Renal cortex interstitium (tissue), 11 donors: ENCODE results near the gene ING4. TPM values are rescaled to one million over a fixed set of nuclear protein-coding genes. Genes with fewer than 3 reads are reported as not detected.

ENCODE experiments used
- DNase-seq, 11 donors: peaks; one replicate each; pipeline ENCODE4 v3.0.0-alpha.2; 2013; ENCODE audit warnings: low read depth in 9 of 11, low spot score in 4 of 11; ENCODE audit errors: extremely low read depth in 1 of 11
- polyA plus RNA-seq, 3 donors: library from polyadenylated mRNA; unstranded; fragments of 120-200 nt; gene quantifications; one replicate each; pipeline ENCODE4 v1.2.1, GENCODE V29; 2013; ENCODE audit not compliant: insufficient read length in 3 of 3

The ING4 gene
- polyA plus RNA-seq, 3 donors, result 111 to 118 (median 112) TPM

DNA sequence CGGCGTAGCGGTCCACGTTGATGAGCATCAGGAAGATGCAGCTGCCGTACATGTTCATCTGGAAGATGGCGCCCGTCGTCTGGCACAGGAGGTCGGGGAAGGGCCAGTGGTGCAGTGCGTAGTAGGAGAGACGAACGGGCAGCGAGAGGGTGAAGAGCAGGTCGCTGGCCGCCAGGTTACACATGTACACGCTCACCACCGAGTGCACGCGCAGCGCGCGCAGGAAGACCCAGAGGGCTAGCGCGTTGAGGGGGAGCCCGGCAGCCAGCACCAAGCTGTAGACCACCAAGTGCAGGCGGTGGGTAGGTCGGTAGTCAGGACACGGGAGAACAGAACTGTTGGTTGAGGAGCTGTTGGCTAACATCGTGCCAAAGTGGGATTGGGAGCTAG is 42.0 kb downstream of the ING4 start:
- no peak for DNase-seq

DNA sequence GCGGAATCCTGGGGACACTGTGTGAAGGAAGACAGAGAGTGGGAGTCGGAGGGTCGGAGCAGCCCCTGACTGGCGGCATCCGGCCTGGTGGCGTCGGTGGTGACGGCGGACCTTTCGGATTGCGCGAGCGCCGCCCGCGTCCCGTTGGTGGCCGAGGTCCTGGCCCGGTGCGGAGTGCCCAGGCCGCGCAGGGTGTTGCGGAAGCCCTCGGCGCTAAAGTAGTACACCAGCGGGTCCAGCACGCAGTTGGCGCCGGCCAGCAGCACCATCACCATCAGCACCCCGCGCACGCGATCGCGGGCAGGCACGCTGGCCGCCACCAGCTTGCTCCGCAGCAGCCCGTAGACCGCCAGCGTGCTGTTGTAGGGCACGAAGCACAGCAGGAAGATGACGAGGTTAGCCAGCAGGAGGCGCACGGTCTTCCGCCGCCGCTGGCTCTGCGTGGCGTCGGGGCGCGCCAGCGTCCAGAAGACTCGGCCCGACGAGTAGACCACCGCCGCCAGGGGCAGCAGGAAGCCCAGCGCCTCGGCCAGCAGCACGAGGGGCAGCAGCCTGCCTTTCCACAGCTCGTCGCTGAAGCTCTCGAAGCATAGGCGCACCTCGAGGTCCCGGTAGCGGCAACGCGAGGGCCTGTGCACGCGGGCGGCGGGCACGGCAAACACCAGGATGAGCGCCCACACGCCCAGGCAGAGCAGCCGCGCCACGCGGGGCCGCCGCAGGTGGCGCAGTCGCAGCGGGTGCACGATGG is 42.6 kb downstream of the ING4 start:
- DNase-seq, result peak in 8 of 11 donors; percentile 61 to 77 (median 72)

DNA sequence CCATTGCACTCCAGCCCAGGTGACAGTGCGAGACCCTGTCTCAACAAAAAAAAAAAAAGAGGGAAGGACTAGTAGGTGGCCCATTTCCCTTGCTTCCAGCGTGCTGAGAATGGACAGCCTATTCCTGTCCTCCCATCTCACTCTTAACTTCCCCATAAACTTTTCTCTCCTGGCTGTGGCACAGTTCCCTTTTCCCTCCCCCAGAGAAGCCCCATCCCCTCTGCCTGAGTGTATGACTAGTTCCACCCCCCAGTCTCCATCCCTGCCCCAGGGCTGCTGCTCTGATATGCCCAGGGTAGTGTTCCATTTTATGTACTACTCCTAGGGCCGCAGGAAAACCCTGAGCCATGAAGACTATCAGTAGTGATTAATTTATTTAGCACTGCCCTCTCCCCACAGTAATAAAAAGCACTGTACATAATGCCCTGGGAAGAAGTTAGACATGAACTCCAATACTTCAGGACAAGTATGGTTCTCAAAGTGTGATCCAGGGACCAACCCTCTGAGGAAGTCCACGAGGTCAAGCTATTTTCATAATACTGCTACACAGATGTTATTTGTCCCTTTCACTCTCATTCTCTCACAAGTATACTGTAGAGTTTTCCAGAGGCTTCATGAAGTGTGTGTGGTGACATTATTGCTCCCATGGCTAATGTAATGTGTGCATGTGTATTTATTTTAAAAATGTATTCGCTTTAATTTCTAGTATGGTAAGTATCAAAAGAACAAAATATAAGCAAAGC is 44.3 kb downstream of the ING4 start:
- no peak for DNase-seq

DNA sequence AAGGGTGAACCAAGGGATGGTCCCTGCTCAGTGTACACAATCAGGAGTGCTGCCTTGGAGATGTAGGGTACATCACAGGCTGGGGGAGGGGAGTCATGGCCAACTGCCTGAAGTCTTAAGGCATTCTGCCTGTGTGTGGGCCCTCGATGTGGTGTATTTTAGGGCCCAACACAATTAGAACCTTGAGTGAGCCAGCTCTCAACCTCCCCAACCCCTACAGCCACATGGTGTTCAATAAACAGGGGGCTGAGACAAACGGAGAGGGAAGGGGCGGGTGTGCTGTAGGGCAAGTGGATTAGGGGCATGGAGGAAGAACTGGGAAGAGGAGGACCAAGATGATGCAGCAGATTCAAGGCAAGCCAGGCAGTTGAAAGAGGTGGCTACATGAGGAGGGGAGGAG is 47.1 kb downstream of the ING4 start:
- DNase-seq, result no peak

DNA sequence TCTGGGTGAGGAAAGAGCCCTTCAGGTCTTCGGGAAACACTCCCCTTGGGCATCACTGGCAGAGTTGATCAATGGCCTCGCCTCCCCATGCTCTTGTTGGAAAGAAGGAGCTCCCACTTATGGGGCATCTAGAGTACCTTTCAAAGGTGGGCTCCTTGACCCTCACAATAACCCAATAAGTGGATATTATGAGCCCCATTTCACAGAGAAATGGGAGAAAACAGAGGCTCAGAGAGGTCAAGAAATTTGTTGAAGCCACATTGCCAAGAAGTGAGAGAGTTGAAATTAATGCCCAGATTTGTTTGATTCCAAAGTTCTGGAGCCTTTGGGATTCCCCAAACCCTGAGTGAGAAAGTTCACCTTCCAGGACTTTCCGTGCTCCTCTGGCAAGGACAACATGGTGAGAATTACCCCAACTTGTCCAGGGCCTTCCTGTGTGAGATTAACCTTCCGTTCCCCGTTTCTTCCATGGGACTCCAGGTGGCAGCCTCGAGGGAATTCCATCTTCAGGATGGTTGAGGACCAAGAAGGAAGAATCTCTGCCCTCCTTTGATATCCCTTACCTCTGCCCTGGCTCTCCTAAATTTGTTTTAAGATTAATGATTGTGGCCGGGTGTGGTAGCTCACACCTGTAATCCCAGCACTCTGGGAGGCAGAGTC is 48.3 kb downstream of the ING4 start:
- no peak for DNase-seq

DNA sequence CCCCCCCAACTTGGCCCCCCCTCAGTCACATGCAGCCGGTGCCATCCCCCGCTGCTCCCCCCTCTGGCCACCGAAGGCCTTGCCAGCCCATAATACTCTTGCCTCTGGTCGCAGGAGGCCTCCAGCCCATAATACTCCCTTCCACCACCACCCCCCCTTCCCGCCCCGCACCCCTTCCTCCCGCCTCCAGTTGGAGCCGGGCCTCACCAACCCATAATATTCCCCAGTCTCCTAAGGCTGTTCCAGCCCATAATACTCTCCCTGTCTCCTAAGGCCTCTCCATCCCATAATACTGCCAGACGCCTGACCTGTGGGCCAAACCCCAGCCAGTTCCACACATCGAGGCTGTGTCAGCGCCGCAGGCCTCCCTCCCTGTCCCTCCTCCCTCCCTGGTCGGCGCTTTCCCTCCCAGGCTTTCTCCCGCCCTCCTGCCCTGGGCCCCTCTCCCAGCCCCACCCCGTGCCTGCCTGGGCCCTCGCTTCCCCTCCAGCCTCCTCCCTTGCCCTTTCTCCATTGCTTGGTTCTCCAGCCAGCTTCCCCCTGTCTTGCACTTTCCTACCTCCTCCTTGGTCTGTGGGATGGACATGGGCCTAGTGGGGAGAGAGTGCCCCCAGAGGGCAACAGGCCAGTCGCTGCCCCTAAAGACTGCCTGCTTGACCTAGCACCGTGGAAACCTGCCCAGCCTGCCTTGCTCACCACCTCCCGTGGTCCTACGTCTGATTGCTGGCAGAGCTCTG is 49.0 kb downstream of the ING4 start:
- DNase-seq, result peak; percentile 89 to 98 (median 95)

DNA sequence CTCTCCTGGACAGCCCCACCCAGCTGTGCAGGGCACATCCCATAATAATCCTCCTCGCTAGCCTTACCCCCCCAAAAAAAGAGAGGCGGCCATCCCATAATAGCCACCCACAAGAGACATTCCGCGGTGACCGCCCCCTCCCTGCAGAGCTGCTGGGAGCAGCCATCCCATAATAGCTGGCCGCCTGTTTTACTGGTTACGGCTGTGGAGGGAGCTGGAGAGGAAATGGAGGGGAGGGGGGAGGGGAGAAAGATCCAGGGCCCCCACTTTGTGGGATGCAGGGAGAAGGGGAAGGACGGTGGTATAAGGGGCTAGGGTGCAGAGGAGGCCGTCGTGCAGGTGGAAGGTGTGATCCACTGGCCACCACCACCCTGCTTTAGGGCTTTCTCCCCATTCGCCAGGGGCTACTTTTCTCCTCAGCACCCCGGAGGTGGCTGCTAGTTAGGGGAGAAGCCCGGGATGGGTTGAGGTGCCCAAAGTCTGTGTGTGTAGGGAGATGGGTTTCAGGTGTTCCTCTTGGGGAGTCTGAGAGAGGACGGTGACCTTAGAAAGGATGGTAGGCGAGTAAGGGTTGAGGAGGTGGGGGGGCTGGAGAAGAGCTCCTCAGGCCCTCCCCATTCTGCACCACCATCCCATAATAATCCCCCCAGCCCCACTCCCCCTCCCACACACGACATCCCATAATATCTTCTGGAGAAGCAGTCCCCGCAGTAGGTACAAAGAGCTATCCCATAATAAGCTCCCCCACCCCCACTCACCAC is 49.7 kb downstream of the ING4 start:
- peak; percentile 72 to 91 (median 82) for DNase-seq

DNA sequence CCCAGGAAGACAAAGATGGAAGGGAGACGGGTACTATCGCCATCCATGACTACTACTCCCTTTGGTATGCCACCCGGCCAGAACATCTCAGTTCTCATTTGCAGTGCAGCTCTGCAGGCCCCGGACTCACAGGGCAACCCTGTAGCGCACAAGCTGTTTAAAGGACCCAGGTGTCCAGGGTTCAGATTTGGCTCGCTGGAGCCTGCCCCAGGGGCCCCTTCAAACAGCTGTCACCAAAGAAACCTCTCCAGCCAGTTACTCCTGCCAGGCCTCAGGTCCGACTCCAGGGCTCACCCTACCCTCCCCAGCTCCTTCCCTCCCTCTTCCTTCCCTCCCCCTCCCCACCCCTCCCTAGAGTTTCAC is 50.3 kb downstream of the ING4 start:
- DNase-seq, result no peak

DNA sequence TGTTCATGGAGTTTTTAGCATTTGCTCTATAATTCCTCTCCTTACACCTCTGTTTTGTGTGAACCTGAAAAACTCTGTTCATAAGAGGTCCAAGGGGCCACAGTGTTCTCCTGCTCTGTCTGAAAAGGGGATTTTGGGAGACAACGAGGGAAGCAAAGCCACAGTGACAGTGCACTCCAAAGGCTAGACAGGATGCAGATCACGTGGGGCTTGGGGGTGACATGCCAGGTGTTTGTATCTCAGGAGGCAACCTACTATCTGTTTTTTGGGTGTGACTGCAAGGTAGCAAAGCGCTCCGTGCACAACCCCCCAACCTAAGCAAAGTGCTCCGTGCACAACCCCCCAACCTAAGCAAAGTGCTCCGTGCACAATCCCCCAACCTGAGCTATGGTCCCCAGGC is 50.7 kb downstream of the ING4 start:
- DNase-seq, result no peak

DNA sequence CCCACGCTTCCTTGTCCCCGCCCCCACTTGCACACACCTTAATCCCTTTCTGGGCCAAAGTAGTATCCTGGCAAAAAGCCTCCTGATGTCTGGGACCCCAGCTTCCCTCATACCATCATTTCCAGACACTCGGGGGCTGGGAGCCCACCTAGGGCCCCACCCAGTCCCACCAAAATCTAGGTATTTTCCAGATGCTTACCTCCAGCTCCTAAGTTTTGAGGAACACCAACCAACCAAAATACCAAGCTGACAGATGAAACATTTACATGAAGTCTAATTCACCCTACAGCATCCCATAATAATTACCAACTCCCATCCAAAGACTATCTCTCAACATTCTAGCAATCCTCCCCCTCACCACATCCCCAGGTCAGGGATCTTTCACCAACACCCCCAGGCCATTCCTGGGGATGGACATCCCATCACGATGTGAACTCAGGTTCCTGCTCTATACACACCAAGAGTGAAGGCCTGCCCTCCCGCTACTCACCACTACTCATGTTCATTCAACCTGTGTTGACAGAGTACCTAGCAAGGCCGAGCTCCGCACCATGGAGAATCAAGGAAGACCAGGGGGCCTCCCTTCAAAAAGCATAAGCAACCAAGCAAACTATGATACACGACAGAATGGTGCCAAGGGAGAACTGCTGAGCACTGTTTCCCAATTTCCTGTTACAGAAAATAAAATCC is 54.2 kb downstream of the ING4 start:
- DNase-seq, result no peak

DNA sequence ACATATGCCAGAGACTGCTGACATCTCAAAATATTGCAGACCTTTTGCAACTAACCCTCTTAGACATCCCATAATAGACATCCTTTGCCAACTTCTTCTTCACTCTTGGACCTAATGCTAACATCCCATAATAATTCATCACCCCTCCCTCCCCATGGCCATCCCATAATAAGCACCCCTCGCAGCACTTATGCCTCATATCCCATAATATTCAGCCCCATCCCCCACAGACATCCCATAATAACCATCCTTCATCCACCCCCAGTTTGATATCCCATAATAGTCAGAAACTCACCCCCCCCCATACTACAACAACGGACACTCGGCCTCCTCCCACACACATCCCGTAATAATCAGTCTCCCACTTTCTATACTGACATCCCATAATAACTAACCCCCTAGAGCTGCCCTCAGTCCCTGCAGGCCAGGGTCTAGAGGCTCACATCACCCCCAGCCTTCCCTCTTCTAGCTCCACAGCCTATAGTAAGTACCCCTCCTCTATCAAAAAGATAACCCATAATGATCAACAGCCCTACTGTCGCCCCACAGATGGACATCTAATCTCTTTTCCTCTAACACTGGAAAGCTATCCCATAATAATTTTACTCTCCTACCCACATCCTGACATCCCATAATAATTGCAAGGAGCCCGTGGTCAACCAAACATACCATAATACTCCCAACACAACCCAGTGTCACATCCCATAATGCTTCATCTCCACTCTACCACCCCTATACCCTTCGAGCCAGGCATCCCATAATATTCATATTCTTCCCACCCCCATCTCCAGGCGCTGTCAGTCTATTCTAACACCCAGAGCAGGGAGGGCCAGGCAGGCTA is 54.9 kb downstream of the ING4 start:
- DNase-seq, result peak in 7 of 11 donors; percentile 40 to 78 (median 62)

DNA sequence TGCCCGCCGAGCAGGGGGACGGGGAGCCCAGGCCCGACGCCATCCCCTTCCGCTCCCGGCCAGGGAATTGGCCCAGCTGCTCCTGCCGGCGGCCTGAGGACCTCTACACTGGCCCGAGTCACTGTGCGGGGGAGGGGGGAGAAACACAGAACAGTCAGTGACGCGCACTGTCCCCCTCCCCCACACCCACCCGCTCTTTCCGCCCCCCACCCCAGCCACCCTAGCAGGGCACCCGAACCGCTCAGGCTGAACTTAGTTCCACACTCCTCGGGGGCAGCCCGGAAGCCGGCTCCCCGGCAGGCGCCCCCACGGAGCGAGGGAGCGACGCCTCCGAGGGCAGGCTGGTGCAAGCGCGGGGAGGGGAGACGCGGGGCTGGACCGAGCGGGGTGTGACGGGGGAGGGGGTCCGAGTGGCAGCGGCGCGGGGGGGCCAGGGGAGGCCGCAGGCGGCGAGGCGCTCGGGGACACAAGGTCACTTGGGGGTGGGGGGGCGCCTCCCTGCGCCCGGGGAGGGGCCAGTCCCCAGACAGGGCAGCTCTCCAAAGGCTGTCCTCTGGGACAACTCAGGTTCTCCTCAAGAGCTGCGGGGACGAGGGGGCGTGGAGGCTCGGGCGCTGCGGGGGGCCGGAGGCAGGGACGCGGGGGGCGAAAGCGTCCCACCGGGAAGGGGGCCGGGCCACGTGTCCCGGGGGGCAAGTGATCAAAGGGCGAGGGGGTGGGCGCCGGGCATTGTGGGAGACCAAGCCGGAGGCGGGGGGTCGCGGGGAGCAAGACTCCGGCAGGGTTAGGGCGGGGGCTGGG is 56.4 kb downstream of the ING4 start:
- peak in 3 of 11 donors; percentile 36 to 57 (median 50) for DNase-seq

DNA sequence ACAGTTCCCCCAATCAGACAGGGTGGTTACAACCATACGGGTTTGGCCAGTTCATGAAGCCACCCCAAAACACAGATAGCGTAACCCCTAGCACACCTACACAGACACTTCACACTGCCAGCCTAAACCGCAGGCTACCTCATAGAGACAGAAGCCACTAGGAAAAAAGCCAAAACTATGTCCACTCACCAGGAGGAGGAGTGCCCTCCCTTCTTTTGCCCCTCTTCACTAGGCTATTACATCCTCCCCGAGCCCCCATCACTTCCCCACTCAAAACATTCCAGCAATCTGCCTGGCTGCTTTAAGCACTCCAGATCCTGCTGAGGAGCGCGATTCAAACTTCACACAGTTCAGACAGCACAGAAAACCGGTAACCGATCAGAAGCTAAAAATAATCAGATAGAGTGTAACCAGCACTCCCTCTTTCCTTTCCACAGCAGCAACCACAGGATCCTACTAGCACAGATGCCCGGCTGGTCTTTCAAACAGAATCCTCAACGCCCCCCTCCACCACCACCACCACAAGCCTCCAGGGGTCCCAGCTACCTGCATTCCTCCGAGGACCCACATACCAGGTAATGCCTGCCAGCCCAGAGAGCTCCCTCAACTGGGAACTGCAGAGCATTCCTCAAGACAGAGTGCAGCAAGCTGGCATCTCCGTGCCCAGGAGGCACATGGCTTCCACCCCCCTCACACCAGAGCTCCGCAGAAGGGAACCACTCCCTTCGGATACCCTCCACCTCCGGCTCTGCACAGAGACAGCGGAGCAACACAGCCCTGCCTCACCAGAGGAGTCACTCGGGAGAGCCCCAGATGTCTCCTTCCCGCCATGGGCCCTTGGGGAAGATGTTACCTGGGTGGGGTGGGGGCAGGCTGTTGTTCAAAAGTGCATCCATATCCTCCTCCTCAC is 57.2 kb downstream of the ING4 start:
- no peak for DNase-seq

DNA sequence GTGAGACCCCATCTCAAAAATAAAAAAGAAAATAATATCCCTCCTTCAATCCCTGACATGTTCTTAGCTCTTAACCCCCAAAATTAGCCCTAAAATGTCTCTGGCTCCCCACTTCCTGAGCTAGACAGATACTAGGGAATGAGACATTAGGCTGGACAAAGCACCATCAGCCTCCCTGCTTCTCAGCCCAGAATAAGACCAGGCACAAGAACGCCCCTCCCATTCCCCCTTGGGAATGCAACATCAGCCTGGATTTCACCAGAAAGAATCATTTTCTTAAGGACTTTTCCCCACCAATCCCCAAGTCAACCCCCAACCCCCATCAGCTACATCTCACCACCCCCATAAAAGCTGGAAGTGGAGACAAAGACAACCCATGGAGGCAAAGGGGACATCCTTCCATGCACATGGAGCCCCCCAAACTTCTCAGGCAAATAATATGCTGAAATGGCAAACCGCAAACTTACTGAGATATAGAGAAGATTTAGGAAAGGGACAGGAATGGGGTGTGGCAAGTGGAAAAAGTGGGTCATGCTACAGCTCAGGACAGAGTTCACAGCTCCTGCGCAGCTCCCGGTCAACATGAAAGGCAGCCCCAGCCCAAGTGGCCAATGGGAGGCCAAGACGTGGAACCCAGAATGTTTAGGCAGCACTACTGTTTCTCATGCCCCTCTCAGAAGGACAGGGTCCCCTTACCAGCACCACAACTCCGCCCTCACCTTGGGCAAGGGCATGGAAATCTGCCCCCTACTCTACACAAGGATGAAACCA is 58.5 kb downstream of the ING4 start:
- no peak for DNase-seq

DNA sequence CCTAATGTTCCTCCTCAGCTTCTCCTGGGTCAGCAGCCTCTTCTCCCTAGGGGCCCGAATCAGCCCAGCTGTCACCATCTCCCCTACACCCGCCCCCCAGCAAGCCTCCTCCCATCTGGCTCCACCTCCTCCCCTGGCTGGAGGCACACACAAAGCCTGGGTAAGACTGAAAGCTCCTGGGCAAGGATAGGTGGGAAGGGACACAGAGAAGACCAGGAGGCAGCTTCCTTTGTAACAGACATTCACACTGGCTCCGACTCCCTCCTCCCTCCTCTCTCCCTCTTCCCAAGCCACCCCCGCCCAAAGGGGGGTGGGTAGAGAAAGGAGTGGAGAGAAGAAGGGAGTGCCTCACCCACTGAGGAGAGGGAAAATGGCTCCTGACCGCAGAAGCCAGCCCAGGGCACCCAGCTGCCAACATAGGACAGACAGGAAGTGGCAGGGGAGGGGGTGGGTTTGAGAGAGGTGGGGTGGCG is 59.8 kb downstream of the ING4 start:
- DNase-seq, result no peak
